ENCODE results near the gene KPTN. TPM values are rescaled to one million over a fixed set of nuclear protein-coding genes. Genes with fewer than 3 reads are reported as not detected.

The KPTN gene
- total RNA-seq, 2 donors from 2014 or later: 3.1 to 4.6 TPM

GRCh38 chr19:47518854-47519253, 34.8 kb upstream of the KPTN start:
- WGBS, 2 donors: 71 to 74% methylated on average over 9 of the region's 9 CpGs
- intact Hi-C loops (cut with DNase I): loop anchor here (5.0 kb wide), 1 partner anchor 82 kb away; no protein-coding TSS in a partner anchor
- TF ChIP-seq CTCF (IDR thresholded peaks at IDR 0.05): no peak
- no peak for TF ChIP-seq POLR2A (IDR thresholded peaks at IDR 0.05)
- Histone ChIP-seq H3K27me3 (no peaks in the 10 kb centered on the region), H3K36me3 (replicated peaks in 1 of 2; ENCODE audit: insufficient read depth in 1 of 2, low read depth in 2 of 2) (no peaks in the 10 kb centered on the region), H3K27ac (no peak overlapping the region), H3K4me3 (no peak overlapping the region), H3K9me3 (no peaks in the 10 kb centered on the region), H3K4me1 (peaks cover 7% of the 10 kb centered on the region)
- DNase-seq (no peak), ATAC-seq (no peak)

- no peaks in the 10 kb centered on the region for H3K27me3 ChIP-seq
- no peak overlapping the region for H3K4me3 ChIP-seq
- TF ChIP-seq CTCF (IDR thresholded peaks at IDR 0.05): no peak
- TF ChIP-seq POLR2A (IDR thresholded peaks at IDR 0.05): no peak
- WGBS, 2 donors: 46 to 50% methylated on average over 4 of the region's 4 CpGs
- H3K27ac ChIP-seq: no peak overlapping the region
- peaks cover 12% of the 10 kb centered on the region for H3K4me1 ChIP-seq
- no peaks in the 10 kb centered on the region for H3K36me3 ChIP-seq (replicated peaks in 1 of 2; ENCODE audit: insufficient read depth in 1 of 2, low read depth in 2 of 2)
- H3K9me3 ChIP-seq: no peaks in the 10 kb centered on the region
- ATAC-seq (no peak), DNase-seq (no peak)
- intact Hi-C loops (cut with DNase I): loop anchor here (5.0 kb wide), 1 partner anchor 81 kb away; no protein-coding TSS in a partner anchor
Observed at GRCh38 chr19:47518139-47518538, 34.1 kb upstream of the KPTN start.

GRCh38 chr19:47514869-47515588, 31.0 kb upstream of the KPTN start, which contains the start of gene NAPA:
TSS of gene NAPA (minus strand) at chr19:47515063. CDS start at chr19:47514940, 123 bp downstream.
- intact Hi-C loops (cut with DNase I): loop anchor here (5.0 kb wide), 1 partner anchor 78 kb away; no protein-coding TSS in a partner anchor
- ATAC-seq: peak; percentile 91
- H3K27me3 ChIP-seq: no peaks in the 10 kb centered on the region

GRCh38 chr19:47514151-47514868, 30.3 kb upstream of the KPTN start:
- WGBS, 2 donors: 0 to 1% methylated on average over 22 to 40 of the region's 40 CpGs
- Histone ChIP-seq H3K4me1 (peaks cover 49% of the 10 kb centered on the region), H3K9me3 (no peaks in the 10 kb centered on the region), H3K36me3 (replicated peaks in 1 of 2; ENCODE audit: insufficient read depth in 1 of 2, low read depth in 2 of 2) (no peaks in the 10 kb centered on the region), H3K4me3 (peak overlapping the region; percentile 61 to 85), H3K27ac (peak overlapping the region; percentile 92 to 100 (median 98)), H3K27me3 (no peaks in the 10 kb centered on the region)
- TF ChIP-seq CTCF (IDR thresholded peaks at IDR 0.05) (peak in 2 of 7 experiments; percentile 3 to 7), POLR2A (IDR thresholded peaks at IDR 0.05) (no peak)
- DNase-seq (peak in 2 of 4 donors; percentile 19 to 25), ATAC-seq (no peak)
- intact Hi-C loops (cut with DNase I): no loop called here

More at GRCh38 chr19:47514869-47515588, 31.0 kb upstream of the KPTN start, which contains the start of gene NAPA:
- peak; percentile 94 to 97 (median 95) for TF ChIP-seq POLR2A (IDR thresholded peaks at IDR 0.05)
- no peak for TF ChIP-seq CTCF (IDR thresholded peaks at IDR 0.05)
- Histone ChIP-seq H3K36me3 (replicated peaks in 1 of 2; ENCODE audit: insufficient read depth in 1 of 2, low read depth in 2 of 2) (no peaks in the 10 kb centered on the region), H3K4me1 (peaks cover 42% of the 10 kb centered on the region), H3K27ac (peak within 1 kb of the TSS; percentile 92 to 100 (median 98)), H3K4me3 (peak within 1 kb of the TSS; percentile 61 to 85), H3K9me3 (no peaks in the 10 kb centered on the region)
- DNase-seq: peak; percentile 100
- 1% methylated on average over 77 of the region's 78 CpGs; no CpG with 5 or more reads in 1 of the 2 donors for WGBS, 2 donors

All from body of pancreas (tissue), 4 donors.